Measurements from ENCODE around the gene HAND2.

Gene HAND2

DNA sequence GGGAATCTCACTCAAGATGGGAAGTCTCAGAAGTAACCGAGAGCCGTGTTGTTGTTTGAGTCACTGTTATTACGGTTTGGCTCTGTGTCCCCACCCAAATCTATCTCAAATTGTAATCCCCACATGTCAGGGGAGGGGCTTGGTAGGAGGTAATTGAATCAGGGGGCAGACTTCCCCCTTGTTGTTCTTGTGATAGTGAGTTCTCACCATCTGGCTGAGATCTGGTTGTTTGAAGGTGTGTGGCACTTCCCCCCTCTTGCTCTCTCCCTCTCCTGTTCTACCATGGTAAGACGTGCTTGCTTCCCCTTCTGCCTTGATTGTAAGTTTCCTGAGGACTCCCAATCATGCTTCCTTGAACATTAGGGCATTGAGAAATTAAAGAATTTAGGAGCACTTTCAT is 37.0 kb downstream of the HAND2 start:
- Histone ChIP-seq H3K36me3 (ENCODE audit: control insufficient read depth, low read depth, low read length) (no peaks in the 10 kb centered on the region), H3K27me3 (ENCODE audit: control insufficient read depth, insufficient read depth, low read length) (peaks cover 47% of the 10 kb centered on the region), H3K27ac (ENCODE audit: low read length) (no peak overlapping the region), H3K9ac (ENCODE audit: low read length) (no peak overlapping the region), H3K4me3 (ENCODE audit: low read length) (no peak overlapping the region), H3K4me1 (ENCODE audit: control insufficient read depth, low read depth, low read length) (peaks cover 26% of the 10 kb centered on the region), H3K9me3 (ENCODE audit: control insufficient read depth, low read depth, low read length) (no peaks in the 10 kb centered on the region)

DNA sequence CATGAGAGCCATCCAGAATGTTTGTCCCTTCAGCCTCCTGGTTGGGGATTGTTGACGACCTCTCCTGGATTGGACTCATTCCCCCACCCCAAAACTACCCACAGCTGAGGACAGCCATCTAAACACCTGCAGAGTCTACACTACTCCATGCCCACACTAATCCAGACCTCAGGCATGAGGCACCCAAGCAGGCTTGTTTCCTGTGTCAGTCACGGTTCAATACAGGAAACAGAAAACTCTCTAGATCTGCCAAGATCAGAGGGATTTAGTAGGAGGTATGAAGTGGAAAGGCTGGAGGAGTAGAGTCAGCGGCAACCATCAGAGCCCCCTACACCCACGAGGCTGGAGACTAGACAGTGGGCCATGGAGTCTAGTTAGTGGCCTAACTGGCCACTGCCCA is 37.7 kb downstream of the HAND2 start:
- Histone ChIP-seq H3K36me3 (ENCODE audit: control insufficient read depth, low read depth, low read length) (no peaks in the 10 kb centered on the region), H3K4me3 (ENCODE audit: low read length) (no peak overlapping the region), H3K27me3 (ENCODE audit: control insufficient read depth, insufficient read depth, low read length) (peaks cover 47% of the 10 kb centered on the region), H3K4me1 (ENCODE audit: control insufficient read depth, low read depth, low read length) (peaks cover 26% of the 10 kb centered on the region), H3K9ac (ENCODE audit: low read length) (no peak overlapping the region), H3K27ac (ENCODE audit: low read length) (no peak overlapping the region), H3K9me3 (ENCODE audit: control insufficient read depth, low read depth, low read length) (no peaks in the 10 kb centered on the region)

DNA sequence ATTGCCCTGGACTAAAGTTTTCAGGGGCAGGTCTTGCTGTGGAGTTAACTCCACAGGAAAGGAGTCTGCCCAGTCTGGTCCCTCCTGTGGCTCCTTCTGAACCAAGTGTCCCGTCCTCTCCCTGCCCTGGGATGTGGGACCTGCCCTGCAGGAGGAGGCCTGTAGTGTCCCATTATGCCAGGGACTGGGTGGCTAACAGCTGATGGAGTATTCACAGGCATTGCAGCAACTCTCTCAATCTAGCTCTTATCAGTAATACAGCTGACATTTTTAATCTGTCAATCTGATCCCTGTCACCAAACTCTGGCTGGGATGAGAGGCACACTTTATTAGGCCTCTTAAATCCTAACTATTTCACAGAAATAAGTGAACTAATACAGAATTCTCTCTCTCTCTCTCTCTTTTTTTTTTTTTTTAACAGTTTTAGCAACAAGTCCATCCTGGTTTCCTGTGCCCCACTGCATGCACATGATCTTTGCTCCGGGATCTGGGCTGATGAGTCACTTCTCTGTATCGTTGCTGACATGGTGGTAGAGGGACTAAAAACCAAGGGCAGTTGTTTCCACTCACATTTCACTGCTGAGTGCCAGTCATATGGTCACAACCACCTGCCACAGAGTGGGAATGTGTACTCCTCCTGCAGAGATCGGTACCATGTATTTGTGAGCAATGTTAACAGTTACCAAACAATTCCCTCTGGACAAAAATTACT is 39.1 kb downstream of the HAND2 start:
- H3K27ac ChIP-seq (ENCODE audit: low read length): no peak overlapping the region
- peaks cover 26% of the 10 kb centered on the region for H3K4me1 ChIP-seq (ENCODE audit: control insufficient read depth, low read depth, low read length)
- H3K4me3 ChIP-seq (ENCODE audit: low read length): no peak overlapping the region
- no peaks in the 10 kb centered on the region for H3K9me3 ChIP-seq (ENCODE audit: control insufficient read depth, low read depth, low read length)
- no peaks in the 10 kb centered on the region for H3K36me3 ChIP-seq (ENCODE audit: control insufficient read depth, low read depth, low read length)
- peaks cover 42% of the 10 kb centered on the region for H3K27me3 ChIP-seq (ENCODE audit: control insufficient read depth, insufficient read depth, low read length)
- no peak overlapping the region for H3K9ac ChIP-seq (ENCODE audit: low read length)

DNA sequence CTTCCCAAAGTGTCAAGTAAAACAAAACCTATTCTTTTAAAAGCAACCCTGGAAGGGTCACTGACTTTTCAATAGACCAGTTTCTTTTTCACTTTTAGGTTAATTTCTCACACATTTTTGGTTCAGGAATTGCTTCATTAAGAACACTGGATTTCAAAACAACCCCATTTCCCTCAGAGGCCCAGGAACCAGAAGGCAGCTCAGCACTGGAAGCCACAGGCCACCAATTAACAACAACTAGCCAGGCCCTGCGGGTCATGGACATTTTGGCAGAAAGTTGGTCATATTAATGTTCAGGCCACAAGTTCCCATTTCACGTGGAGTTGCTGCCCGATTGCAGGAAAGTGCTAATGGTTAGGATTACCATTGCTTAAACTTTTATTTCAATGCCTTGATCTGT is 39.8 kb downstream of the HAND2 start:
- Histone ChIP-seq H3K27ac (ENCODE audit: low read length) (no peak overlapping the region), H3K4me1 (ENCODE audit: control insufficient read depth, low read depth, low read length) (peaks cover 26% of the 10 kb centered on the region), H3K9ac (ENCODE audit: low read length) (no peak overlapping the region), H3K36me3 (ENCODE audit: control insufficient read depth, low read depth, low read length) (no peaks in the 10 kb centered on the region), H3K27me3 (ENCODE audit: control insufficient read depth, insufficient read depth, low read length) (peaks cover 39% of the 10 kb centered on the region), H3K9me3 (ENCODE audit: control insufficient read depth, low read depth, low read length) (no peaks in the 10 kb centered on the region), H3K4me3 (ENCODE audit: low read length) (no peak overlapping the region)

DNA sequence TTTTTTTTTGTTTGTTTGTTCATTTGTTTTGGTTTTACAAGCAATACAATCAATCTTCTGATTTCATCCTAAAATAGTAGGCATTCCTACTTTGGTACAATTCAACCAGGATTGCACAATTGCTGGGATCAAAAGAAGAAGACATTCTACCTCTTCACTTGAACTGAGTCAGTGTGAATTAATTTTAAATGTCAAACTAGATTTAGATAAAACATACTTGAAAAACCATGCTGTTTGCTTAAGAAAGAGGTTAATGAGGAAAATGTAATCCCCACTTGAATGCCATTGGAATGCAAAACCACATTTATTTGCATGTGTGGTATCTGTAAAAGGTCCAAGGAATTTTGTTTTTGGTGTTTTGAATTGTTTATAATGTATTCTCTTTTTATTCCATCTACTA is 40.5 kb downstream of the HAND2 start:
- H3K9me3 ChIP-seq (ENCODE audit: control insufficient read depth, low read depth, low read length): no peaks in the 10 kb centered on the region
- H3K27me3 ChIP-seq (ENCODE audit: control insufficient read depth, insufficient read depth, low read length): peaks cover 32% of the 10 kb centered on the region
- no peak overlapping the region for H3K9ac ChIP-seq (ENCODE audit: low read length)
- H3K4me3 ChIP-seq (ENCODE audit: low read length): no peak overlapping the region
- H3K27ac ChIP-seq (ENCODE audit: low read length): no peak overlapping the region
- no peaks in the 10 kb centered on the region for H3K36me3 ChIP-seq (ENCODE audit: control insufficient read depth, low read depth, low read length)
- H3K4me1 ChIP-seq (ENCODE audit: control insufficient read depth, low read depth, low read length): peaks cover 24% of the 10 kb centered on the region

DNA sequence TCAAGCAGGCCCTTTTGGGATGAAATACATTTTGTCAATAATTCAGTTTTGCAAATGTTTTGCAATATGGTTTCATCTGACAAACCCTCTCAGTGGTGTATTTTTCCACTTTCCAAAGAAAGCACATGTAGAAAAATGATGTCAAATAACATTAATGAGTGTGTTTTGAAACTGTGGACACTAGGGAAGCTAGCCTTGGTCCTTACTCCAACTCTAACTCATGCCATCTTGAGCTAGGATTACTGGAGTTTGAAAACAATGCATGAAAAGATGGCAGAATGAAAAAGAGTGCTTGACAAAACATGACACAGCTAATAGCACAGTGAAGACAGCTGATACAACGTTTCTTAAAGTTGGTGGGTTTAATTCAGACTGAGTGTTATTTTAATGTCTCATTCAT is 41.4 kb downstream of the HAND2 start:
- Histone ChIP-seq H3K4me1 (ENCODE audit: control insufficient read depth, low read depth, low read length) (peaks cover 24% of the 10 kb centered on the region), H3K27me3 (ENCODE audit: control insufficient read depth, insufficient read depth, low read length) (peaks cover 23% of the 10 kb centered on the region), H3K9me3 (ENCODE audit: control insufficient read depth, low read depth, low read length) (no peaks in the 10 kb centered on the region), H3K9ac (ENCODE audit: low read length) (no peak overlapping the region), H3K4me3 (ENCODE audit: low read length) (no peak overlapping the region), H3K27ac (ENCODE audit: low read length) (no peak overlapping the region), H3K36me3 (ENCODE audit: control insufficient read depth, low read depth, low read length) (no peaks in the 10 kb centered on the region)

DNA sequence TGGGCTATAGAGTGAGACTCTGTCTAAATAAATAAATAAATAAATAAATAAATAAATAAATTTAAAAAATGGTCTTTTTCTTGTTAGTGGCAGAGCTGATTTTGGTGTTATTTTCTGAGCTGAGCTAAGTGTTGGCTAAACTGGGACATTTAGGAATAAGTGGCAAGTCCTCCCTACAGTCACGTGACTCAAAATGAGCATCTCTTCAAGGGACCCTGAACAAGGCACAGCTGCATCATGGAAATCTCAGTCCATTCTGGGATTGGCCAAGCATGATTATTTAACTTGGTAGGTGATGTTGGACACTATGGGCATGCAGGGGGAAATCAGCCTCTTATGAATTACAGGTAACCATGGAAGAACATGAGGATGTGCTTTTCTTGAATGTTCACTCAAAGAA is 42.0 kb downstream of the HAND2 start:
- H3K36me3 ChIP-seq (ENCODE audit: control insufficient read depth, low read depth, low read length): no peaks in the 10 kb centered on the region
- no peak overlapping the region for H3K4me3 ChIP-seq (ENCODE audit: low read length)
- peaks cover 18% of the 10 kb centered on the region for H3K27me3 ChIP-seq (ENCODE audit: control insufficient read depth, insufficient read depth, low read length)
- peaks cover 24% of the 10 kb centered on the region for H3K4me1 ChIP-seq (ENCODE audit: control insufficient read depth, low read depth, low read length)
- no peak overlapping the region for H3K27ac ChIP-seq (ENCODE audit: low read length)
- no peak overlapping the region for H3K9ac ChIP-seq (ENCODE audit: low read length)
- H3K9me3 ChIP-seq (ENCODE audit: control insufficient read depth, low read depth, low read length): no peaks in the 10 kb centered on the region

DNA sequence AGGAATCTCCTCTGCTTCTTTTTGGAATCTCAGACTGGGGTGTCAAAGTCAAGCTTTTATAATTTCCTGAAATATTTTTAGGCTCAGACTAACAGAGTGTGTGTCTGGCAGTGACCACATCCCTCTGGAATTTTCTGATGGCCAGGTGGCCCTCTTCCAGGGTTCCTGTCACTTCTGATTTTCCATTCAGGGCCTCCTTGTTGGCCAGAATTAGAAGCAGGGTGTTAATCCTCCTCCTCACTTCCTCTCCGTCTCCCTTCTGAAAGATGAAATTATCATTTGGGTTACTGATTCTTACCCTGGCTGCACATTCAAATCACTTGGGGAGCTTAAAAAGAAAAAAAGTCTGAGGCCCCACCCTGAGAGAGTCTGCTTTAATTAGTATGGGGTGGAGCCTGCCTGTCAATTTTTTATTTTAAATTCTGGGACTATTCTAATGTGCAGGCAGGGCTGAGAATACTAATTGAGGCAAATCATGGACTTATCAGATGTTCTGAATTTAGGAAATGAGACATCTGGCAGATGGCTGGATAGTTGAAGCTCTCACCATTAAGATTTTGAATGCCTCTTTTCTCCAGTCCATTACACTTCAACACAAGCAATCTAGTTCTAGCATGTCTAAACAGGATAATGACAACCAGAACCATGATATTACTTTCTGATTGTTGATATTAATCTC is 43.2 kb downstream of the HAND2 start:
- H3K4me1 ChIP-seq (ENCODE audit: control insufficient read depth, low read depth, low read length): peaks cover 24% of the 10 kb centered on the region
- no peaks in the 10 kb centered on the region for H3K36me3 ChIP-seq (ENCODE audit: control insufficient read depth, low read depth, low read length)
- no peak overlapping the region for H3K9ac ChIP-seq (ENCODE audit: low read length)
- H3K9me3 ChIP-seq (ENCODE audit: control insufficient read depth, low read depth, low read length): peaks cover 3% of the 10 kb centered on the region
- peaks cover 6% of the 10 kb centered on the region for H3K27me3 ChIP-seq (ENCODE audit: control insufficient read depth, insufficient read depth, low read length)
- H3K27ac ChIP-seq (ENCODE audit: low read length): no peak overlapping the region
- no peak overlapping the region for H3K4me3 ChIP-seq (ENCODE audit: low read length)

DNA sequence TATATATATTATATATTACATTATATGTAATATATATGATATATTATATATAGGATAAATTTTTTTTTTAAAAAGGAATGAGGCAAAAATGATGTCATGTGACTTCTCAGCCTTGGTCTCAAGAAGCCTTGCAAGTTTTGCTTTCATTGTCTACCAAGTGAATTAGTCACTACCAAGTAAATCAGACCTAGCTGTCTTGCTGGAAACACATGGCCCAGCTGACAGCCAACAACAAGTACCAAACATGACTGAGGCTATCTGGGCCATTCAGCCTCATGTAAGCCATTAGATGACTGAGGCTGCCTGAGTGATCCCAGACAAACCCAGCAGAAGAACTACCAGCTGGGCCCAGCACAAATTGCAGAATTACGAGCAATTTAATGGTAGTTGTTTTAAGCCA is 44.9 kb downstream of the HAND2 start:
- H3K27ac ChIP-seq (ENCODE audit: low read length): no peak overlapping the region
- H3K4me3 ChIP-seq (ENCODE audit: low read length): no peak overlapping the region
- peaks cover 3% of the 10 kb centered on the region for H3K9me3 ChIP-seq (ENCODE audit: control insufficient read depth, low read depth, low read length)
- H3K36me3 ChIP-seq (ENCODE audit: control insufficient read depth, low read depth, low read length): no peaks in the 10 kb centered on the region
- H3K4me1 ChIP-seq (ENCODE audit: control insufficient read depth, low read depth, low read length): peaks cover 20% of the 10 kb centered on the region
- H3K27me3 ChIP-seq (ENCODE audit: control insufficient read depth, insufficient read depth, low read length): no peaks in the 10 kb centered on the region
- H3K9ac ChIP-seq (ENCODE audit: low read length): no peak overlapping the region

DNA sequence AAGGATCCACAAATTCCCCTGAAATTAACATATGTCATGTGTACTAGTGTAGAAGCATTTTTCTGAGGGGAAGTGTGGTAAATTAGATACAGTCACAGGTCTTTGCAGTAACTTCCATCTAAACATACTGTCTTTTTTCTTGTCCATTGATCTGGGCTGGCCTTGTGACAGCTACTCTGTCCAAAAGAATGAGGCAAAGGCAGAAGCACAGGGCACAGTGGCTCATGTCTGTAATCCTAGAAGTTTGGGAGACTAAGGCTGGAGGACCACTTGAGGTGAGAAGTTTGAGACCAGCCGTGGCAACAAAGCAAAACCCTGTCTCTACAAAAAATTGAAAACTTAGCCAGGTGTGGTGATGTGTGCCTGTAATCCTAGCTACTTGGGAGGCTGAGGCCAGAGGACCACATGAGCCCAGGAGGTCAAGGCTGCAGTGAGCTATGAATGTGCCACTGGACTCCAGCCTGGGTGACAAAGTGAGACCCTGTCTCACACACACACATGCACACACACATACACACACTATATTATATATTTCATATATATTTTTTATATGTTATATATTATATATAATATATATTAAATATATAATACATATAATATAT is 47.6 kb downstream of the HAND2 start:
- Histone ChIP-seq H3K9me3 (ENCODE audit: control insufficient read depth, low read depth, low read length) (peaks cover 3% of the 10 kb centered on the region), H3K4me3 (ENCODE audit: low read length) (no peak overlapping the region), H3K27me3 (ENCODE audit: control insufficient read depth, insufficient read depth, low read length) (no peaks in the 10 kb centered on the region), H3K27ac (ENCODE audit: low read length) (no peak overlapping the region), H3K4me1 (ENCODE audit: control insufficient read depth, low read depth, low read length) (no peaks in the 10 kb centered on the region), H3K36me3 (ENCODE audit: control insufficient read depth, low read depth, low read length) (no peaks in the 10 kb centered on the region), H3K9ac (ENCODE audit: low read length) (no peak overlapping the region)

DNA sequence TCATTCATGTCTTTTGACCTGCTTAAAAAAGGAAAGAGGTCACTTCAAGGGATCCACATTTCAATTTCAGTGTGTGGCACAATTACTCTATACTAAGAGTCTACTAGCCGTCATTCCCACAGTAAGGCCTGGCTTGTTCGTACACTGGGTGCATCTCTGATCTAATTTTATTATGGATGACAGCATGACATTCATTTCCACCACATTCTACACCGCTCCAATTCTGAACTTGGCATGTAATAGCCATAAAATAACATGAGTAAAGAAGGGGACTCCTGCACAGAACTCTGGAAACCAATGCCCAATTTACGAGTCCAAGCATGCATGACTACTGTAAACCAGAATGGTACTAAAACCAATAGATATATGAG is 51.1 kb downstream of the HAND2 start:
- Histone ChIP-seq H3K27me3 (ENCODE audit: control insufficient read depth, insufficient read depth, low read length) (no peaks in the 10 kb centered on the region), H3K9me3 (ENCODE audit: control insufficient read depth, low read depth, low read length) (peaks cover 3% of the 10 kb centered on the region), H3K27ac (ENCODE audit: low read length) (no peak overlapping the region), H3K36me3 (ENCODE audit: control insufficient read depth, low read depth, low read length) (no peaks in the 10 kb centered on the region), H3K4me3 (ENCODE audit: low read length) (no peak overlapping the region), H3K4me1 (ENCODE audit: control insufficient read depth, low read depth, low read length) (no peaks in the 10 kb centered on the region), H3K9ac (ENCODE audit: low read length) (no peak overlapping the region)

Data from iPS-18a (cell line).